RPMI8226 (cell line): Measurements from ENCODE around the gene NAV2.
"Not testable (repeated sequence)": the region's sequence is repeated elsewhere in the genome, so short reads cannot be mapped to it uniquely, and the experiment has no call there.

ENCODE experiments used
- DNase-seq: peaks from one replicate; pipeline ENCODE4 v3.0.0-alpha.2; 2015

The NAV2 gene

GRCh38 chr11:19910931-19911330 lies 198.3 kb downstream of the NAV2 start:
- DNase-seq, result no peak

GRCh38 chr11:19912115-19912957 lies 199.7 kb downstream of the NAV2 start:
- DNase-seq, result no peak

GRCh38 chr11:19912958-19913892 lies 200.6 kb downstream of the NAV2 start:
- no peak for DNase-seq

GRCh38 chr11:19913893-19914249 lies 201.2 kb downstream of the NAV2 start:
- no peak for DNase-seq

- no peak for DNase-seq
These were observed 203.2 kb downstream of the NAV2 start for GRCh38 chr11:19915808-19916207.

GRCh38 chr11:19917069-19917468 lies 204.4 kb downstream of the NAV2 start:
- DNase-seq, result no peak

GRCh38 chr11:19918302-19919049 lies 205.8 kb downstream of the NAV2 start:
- no peak for DNase-seq

- no peak for DNase-seq
These were observed 206.5 kb downstream of the NAV2 start for GRCh38 chr11:19919050-19919561.

GRCh38 chr11:19920982-19921381 lies 208.3 kb downstream of the NAV2 start:
- no peak for DNase-seq

- no peak for DNase-seq
These were observed 209.5 kb downstream of the NAV2 start for GRCh38 chr11:19921976-19922688.

GRCh38 chr11:19922689-19923035 lies 210.0 kb downstream of the NAV2 start:
- DNase-seq, result no peak

GRCh38 chr11:19923626-19924025 lies 211.0 kb downstream of the NAV2 start:
- no peak for DNase-seq

GRCh38 chr11:19924311-19924710 lies 211.7 kb downstream of the NAV2 start:
- no peak for DNase-seq

GRCh38 chr11:19924716-19925115 lies 212.1 kb downstream of the NAV2 start:
- no peak for DNase-seq

- not testable (repeated sequence) for DNase-seq
These were observed 214.8 kb downstream of the NAV2 start for GRCh38 chr11:19927403-19927802.

- DNase-seq, result no peak
These were observed 216.5 kb downstream of the NAV2 start for GRCh38 chr11:19929147-19929546.

- DNase-seq, result no peak
These were observed 217.0 kb downstream of the NAV2 start for GRCh38 chr11:19929655-19930054.

GRCh38 chr11:19931141-19931770 lies 218.6 kb downstream of the NAV2 start:
- DNase-seq, result no peak

- DNase-seq, result no peak
These were observed 219.2 kb downstream of the NAV2 start for GRCh38 chr11:19931771-19932369.

- DNase-seq, result no peak
These were observed 220.6 kb downstream of the NAV2 start for GRCh38 chr11:19933132-19933735.
